HPDE6-E6E7 (cell line): Measurements from ENCODE around the gene TUBGCP2.
"Not testable (repeated sequence)": the region's sequence is repeated elsewhere in the genome, so short reads cannot be mapped to it uniquely, and the experiment has no call there.

Experiments
- DNase-seq: peaks from one replicate; pipeline ENCODE4 v3.0.0; 2011; ENCODE audit warnings: missing footprints; ENCODE audit errors: extremely low spot score

Gene TUBGCP2

DNA sequence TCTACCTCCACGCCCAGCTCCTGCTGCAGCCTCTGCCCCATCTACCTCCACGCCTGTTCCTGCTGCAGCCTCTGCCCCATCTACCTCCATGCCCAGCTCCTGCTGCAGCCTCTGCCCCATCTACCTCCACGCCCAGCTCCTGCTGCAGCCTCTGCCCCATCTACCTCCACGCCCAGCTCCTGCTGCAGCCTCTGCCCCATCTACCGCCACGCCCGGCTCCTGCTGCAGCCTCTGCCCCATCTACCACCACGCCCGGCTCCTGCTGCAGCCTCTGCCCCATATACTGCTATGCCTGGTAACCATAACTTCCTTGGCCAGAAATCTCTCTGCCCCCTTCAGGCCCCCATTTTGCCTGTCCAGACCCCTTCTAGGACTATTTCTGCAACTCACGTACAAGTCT lies 43.6 kb downstream of the TUBGCP2 start:
- DNase-seq, result not testable (repeated sequence)

GRCh38 chr10:133264461-133264860 lies 44.2 kb downstream of the TUBGCP2 start:
- no peak for DNase-seq

GRCh38 chr10:133263674-133264073 lies 45.0 kb downstream of the TUBGCP2 start:
- DNase-seq, result no peak

DNA sequence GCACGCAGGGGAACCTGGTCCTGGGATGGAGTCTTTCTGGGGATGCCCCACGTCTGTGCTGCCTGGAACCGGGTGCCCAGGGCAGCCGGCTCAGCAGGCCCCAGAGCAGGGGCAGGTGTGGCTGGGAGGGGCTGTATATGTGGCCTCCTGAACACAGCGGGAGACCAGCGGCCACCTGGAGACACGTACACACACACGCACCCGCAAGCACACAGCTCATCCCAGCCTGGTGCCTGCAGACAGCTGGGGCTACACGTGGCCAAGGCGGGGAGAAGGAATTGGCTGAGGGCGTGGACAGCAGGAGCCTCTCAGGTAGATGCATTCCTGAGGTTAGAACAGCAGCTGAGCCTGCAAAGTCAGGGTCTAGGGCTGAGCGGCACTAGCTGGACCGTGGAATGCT lies 46.0 kb downstream of the TUBGCP2 start:
- DNase-seq, result peak; percentile 48

GRCh38 chr10:133261726-133262325 lies 46.8 kb downstream of the TUBGCP2 start:
- DNase-seq, result peak; percentile 64

- no peak for DNase-seq
Measured at GRCh38 chr10:133260895-133261725, 47.6 kb downstream of the TUBGCP2 start.

- no peak for DNase-seq
Measured at GRCh38 chr10:133259602-133259989, 49.1 kb downstream of the TUBGCP2 start.

GRCh38 chr10:133258818-133259601 lies 49.7 kb downstream of the TUBGCP2 start:
- peak; percentile 92 for DNase-seq

DNA sequence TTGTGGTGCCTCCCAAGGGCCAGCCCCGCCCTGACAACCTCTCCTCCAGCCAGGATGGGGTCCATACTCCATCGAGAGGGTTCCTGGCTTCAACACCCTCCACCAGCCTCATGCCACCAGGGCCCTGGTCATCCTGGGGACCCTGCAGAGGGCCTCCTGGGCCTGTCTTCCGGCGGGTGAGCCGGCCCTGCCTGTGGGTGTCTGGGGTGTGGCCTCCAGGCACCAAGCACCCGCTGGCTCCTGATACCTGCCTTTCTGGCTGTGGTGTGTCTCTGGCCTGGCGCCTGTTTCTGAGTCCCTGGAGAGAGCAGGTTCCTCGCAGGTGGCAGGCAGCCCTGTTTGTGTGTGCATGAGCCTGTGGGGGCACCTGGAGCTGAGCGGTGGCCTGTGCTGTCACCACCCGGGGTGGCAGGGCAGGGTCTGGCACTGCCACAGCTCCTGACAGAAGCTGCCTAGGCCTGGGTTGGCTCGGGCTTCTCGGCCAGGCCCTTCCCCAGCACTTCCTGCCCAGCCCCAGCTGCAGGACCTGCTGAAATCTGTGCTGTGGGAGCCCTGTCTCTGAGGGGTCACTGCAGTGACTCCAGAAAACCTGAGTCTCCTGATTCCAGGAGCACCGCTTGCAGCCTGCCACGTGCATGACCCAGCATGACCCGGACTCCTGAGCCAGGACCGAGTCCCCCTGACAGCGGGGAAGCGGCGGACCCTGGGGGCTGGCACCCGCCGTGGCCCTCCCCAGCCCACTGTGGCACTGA lies 50.4 kb downstream of the TUBGCP2 start:
- DNase-seq, result peak; percentile 51

DNA sequence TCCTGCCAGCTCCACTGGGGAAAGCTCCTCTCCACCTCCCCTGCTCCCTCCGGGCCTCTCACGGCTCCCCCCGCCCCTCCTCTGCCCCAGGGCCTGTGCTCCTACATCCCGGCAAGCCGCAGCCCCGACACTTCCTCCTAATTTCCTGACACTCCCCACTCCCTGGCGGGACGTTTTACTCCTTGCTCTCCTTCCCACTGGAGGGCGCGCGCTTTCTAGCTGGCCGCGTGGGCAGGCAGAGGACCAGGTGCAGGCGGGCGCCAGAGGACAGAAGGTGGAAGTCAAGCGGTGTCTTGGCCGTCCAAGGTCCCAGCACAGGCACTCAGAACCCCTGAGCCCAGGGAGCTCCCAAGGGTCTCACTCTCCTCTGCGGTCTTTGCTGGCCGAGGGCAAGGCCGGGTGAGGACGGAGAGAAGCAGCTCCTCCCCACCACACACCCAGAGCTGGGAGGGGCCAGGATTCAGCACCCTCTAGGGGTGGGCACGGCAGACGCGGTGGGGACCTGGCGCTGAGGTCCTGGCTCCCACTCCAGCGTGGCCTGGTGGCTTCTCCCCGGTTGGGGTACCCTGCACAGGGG lies 51.1 kb downstream of the TUBGCP2 start:
- peak; percentile 53 for DNase-seq

GRCh38 chr10:133255323-133255722 lies 53.3 kb downstream of the TUBGCP2 start:
- DNase-seq, result no peak

DNA sequence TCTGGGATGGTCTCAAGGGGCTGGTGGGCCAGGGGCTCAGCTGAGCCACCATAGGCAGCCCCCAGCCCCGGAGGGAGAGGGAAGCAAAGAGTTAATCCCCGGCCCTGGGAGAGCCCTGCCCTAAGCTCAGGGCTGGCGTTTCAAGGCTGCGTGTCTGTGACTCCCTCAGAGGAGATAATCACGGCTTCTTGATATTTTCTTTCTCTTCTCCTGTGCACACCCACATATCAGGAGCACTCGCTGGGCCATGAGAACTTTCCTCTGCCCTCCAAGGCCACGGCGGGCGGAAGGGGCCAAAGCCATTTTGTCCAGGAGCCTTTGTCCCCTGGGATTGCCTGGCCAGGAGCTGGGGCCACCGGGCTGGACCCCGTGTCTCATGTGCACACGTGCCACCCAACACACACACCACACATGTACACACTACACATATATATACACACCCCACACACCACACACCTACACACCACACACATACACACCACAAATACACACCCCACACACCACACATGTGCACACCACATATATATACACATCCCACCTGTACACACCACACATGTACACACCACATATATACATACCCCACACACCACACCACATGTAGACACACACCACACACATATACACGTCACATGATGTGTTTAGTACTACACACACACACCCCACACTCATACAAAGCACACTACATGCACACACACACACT lies 54.1 kb downstream of the TUBGCP2 start:
- DNase-seq, result no peak

GRCh38 chr10:133253361-133253955 lies 55.2 kb downstream of the TUBGCP2 start:
- DNase-seq, result no peak

DNA sequence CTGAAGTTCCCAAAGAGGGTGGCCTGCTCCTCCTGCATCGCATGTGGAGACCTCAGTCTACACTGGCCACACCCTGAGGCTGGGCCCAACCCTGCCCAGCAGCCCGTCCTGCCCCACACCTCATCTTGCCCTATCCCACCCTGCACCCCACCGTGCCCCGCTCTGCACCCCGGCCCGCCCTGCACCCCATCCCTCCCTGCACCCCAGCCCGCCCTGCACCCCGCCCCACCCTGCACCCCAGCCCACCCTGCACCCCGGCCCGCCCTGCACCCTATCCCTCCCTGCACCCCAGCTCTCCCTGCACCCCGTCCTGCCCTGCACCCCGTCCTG lies 56.5 kb downstream of the TUBGCP2 start:
- no peak for DNase-seq

DNA sequence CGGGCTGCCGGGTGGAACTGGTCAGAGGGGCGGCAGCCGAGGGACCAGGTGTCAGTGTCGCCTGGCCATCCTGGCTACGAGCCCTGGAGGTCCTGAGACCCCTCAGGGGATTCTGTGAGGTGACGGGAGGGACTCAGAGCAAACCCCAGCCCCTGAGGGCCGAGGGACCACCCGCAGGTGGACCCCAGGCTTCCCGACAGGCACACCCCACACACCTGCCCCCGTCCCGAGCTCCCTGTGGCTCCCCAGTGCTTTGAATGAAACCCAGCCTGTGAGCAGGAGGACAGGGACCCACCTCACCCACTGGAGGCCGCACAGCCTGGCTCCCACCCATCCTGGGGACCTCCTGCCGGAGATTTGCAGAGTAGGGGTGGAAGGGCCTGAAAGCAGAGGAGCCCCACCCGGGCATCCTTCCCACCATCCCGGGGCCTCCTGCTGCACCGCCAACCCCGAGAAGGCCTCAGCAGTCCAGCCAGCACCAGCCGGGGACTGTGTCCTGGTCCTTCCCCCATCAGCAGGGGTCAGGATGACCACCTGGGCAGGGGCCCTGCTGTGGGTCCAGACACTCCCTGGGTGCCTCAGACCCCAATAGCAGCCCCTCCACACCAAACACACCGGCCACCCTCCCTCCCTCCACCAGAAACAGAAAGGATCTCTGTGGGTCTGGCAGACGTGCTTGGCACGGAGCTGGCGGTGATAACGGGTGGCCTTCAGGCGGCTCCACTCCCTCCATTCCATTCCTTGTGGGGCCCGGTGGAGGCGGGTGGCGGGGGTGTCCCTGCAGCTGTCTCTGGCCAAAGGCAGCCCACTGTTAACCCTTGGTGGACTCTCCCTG lies 57.1 kb downstream of the TUBGCP2 start:
- DNase-seq, result no peak

DNA sequence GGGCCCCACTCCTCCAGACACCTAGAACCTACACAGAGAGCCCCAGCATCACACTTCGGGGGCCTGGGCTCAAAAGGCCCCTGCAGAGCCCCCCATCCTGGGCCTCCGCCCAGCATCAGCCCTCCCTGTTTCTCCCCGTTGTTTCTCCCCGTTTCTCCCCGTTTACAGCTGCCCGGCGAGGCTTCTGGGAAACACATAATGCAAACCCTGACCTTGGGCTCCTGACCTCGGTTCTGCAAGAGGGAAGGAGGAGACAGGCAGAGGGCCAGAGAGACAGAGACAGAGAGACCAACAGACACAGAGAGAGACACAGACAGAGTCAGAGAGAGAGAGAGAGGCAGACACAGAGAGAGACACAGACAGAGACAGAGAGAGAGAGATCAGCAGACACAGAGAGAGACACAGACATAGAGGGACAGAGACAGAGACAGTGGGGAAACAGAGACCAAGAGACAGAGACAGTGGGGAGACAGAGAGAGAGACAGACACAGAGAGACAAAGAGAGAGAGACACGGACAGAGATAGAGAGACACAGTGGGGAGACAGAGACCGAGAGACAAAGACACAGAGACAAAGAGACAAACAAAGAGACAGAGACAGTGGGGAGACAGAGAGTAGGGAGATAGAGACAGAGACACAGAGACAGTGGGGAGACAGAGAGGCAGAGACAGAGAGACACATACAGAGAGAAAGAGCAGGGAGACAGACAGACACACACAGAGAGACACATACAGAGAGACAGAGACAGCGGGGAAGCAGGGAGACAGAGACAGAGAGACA lies 58.5 kb downstream of the TUBGCP2 start:
- no peak for DNase-seq

GRCh38 chr10:133249094-133249780 lies 59.4 kb downstream of the TUBGCP2 start:
- no peak for DNase-seq

DNA sequence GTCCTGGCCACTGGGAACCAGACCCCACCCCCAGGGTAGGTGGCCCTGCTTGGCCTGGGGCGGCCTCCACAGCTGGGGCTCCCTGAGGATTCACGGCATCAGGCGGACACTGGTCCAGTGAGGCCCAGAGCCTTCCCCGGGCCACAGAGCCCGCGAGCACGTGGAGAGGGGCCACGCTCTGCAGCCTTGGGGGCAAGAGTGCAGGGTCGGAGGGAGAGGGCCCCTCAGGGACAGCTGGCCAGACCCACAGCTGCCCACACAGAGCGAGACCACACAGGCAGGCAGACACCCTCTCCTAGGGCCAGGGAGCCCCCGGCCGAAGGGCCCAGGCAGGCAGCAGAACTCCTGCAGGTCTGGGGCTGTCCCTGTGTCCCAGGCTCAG lies 60.3 kb downstream of the TUBGCP2 start:
- no peak for DNase-seq
